Kidney epithelial cell (primary cell): ENCODE data around the gene ABCF3. TPM values are rescaled to one million over a fixed set of nuclear protein-coding genes. Genes with fewer than 3 reads are reported as not detected.
"Not testable (repeated sequence)": the region's sequence is repeated elsewhere in the genome, so short reads cannot be mapped to it uniquely, and the experiment has no call there.

ENCODE experiments used
- DNase-seq: peaks from one replicate; pipeline ENCODE4 v3.0.0-alpha.2; 2010; ENCODE audit warnings: low read depth
- H3K27me3 ChIP-seq: 2 replicates; pipeline ENCODE4 v1.6.0; 2011; ENCODE audit warnings: low read length; ENCODE audit not compliant: control insufficient read depth, insufficient read depth
- H3K36me3 ChIP-seq: 2 replicates; pipeline ENCODE4 v1.5.1; 2011; ENCODE audit warnings: low read length; ENCODE audit not compliant: control insufficient read depth, insufficient read depth
- H3K4me3 ChIP-seq: 2 replicates; pipeline ENCODE4 v1.5.1; 2011; ENCODE audit warnings: low read depth, mild to moderate bottlenecking, control low read depth, low read length
- total RNA-seq: library from RNA; depleted of rRNA; stranded (reverse); fragments of >200 nt; gene quantifications from 2 replicates; pipeline ENCODE4 v1.2.3, GENCODE V29; 2015
- TF ChIP-seq, protein P1 (sequence below): IDR thresholded peaks from 2 replicates; pipeline ENCODE4 v1.5.1; 2011; ENCODE audit warnings: mild to moderate bottlenecking, moderate library complexity, low read length, control low read depth, inconsistent platforms; ENCODE audit not compliant: insufficient read depth, poor library complexity, severe bottlenecking

Gene ABCF3
- total RNA-seq, 1 donor from 2014 or later = 55.7 TPM

DNA sequence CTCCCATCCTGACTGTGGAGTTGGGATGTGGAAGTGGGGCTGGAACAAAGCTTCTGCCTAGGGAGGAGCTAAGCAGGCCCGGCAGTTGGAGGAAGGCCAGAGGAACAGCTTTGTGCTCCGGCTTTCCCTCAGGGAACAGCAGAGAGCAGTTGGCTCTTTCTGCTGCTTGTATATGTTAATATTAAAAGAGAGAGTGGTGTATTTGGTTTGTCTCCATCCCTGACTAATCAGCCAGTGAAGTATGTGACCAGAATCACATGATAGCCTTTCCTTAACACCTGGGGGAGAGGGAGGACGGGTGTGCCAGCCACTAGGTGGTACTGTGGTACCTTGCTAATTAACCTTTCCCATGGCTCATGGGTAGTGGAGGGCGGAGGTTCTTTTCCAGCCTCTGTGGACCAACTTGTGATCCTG lies 40.9 kb upstream of the ABCF3 start:
- TF ChIP-seq, protein P1, sequence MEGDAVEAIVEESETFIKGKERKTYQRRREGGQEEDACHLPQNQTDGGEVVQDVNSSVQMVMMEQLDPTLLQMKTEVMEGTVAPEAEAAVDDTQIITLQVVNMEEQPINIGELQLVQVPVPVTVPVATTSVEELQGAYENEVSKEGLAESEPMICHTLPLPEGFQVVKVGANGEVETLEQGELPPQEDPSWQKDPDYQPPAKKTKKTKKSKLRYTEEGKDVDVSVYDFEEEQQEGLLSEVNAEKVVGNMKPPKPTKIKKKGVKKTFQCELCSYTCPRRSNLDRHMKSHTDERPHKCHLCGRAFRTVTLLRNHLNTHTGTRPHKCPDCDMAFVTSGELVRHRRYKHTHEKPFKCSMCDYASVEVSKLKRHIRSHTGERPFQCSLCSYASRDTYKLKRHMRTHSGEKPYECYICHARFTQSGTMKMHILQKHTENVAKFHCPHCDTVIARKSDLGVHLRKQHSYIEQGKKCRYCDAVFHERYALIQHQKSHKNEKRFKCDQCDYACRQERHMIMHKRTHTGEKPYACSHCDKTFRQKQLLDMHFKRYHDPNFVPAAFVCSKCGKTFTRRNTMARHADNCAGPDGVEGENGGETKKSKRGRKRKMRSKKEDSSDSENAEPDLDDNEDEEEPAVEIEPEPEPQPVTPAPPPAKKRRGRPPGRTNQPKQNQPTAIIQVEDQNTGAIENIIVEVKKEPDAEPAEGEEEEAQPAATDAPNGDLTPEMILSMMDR = peak; percentile 73
- no peak for DNase-seq
- Histone ChIP-seq H3K36me3 (peaks cover 5% of the 10 kb centered on the region), H3K27me3 (no peaks in the 10 kb centered on the region), H3K4me3 (no peak overlapping the region)

DNA sequence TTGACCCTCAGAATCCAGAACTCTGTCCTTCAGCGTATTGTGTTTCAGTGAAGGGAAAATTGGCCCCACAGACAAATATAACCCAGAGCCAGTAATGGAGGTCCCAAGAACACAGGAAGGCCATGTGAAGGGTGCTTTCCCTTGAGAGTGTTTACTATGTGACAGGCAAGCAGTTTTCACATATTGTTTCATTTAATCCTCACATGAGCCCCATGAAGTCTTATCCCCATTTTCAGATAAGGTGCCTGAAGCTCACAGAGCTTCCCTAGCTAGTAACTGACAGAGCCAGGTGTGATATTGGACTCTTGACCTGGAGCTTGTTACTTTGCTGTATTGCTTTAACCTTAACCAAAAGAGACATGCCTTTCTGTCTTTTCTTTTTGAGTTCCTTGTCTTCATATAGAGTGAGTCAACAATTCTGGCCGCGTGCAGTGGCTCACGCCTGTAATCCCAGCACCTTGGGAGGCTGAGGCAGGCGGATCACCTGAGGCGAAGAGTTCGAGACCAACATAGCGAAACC lies 40.2 kb upstream of the ABCF3 start:
- no peak for DNase-seq
- TF ChIP-seq, protein P1 = no peak
- Histone ChIP-seq H3K36me3 (peaks cover 5% of the 10 kb centered on the region), H3K27me3 (no peaks in the 10 kb centered on the region), H3K4me3 (no peak overlapping the region)

DNA sequence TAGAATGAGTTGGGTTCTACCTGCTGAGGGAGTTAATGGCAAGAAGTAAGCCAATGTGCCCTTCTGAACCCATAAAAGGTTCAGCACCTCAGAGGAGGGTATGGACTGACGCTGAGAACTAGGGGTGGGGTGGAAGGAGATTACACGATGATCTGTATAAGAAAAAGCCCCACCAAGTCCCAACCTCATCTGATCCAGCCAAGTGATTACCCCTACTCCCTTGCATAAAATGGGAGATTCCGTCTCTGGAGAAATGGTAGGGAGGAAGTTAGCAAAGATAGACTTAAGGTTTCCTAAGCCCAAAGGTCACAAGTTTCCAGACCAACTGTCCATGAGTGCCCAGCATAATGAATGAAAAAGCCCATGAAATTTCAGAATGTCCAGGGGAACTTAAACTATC lies 37.9 kb upstream of the ABCF3 start:
- TF ChIP-seq, protein P1 = no peak
- Histone ChIP-seq H3K27me3 (no peaks in the 10 kb centered on the region), H3K36me3 (peaks cover 1% of the 10 kb centered on the region)

DNA sequence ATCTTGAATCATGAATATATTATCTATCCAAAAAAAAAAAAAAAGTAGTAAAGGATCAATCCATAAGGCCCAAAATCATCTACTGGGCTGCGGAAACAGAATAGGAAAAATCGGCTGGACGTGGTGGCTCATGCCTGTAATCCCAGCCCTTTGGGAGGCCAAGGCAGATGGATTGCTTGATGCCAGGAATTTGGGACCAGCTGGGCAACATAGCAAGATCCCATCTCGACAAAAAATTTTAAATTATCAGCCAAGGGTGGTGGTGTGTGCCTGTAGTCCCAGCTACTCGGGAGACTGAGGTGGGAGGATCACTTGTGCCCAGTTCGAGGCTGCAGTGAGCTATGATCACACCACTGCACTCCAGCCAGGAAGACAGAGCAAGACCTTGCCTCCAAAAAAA lies 36.9 kb upstream of the ABCF3 start:
- TF ChIP-seq, protein P1 = no peak
- H3K27me3 ChIP-seq = no peaks in the 10 kb centered on the region
- no peaks in the 10 kb centered on the region for H3K36me3 ChIP-seq
- no peak overlapping the region for H3K4me3 ChIP-seq
- DNase-seq = no peak

More for the DNA sequence above, 37.9 kb upstream of the ABCF3 start:
- no peak overlapping the region for H3K4me3 ChIP-seq
- DNase-seq = no peak

DNA sequence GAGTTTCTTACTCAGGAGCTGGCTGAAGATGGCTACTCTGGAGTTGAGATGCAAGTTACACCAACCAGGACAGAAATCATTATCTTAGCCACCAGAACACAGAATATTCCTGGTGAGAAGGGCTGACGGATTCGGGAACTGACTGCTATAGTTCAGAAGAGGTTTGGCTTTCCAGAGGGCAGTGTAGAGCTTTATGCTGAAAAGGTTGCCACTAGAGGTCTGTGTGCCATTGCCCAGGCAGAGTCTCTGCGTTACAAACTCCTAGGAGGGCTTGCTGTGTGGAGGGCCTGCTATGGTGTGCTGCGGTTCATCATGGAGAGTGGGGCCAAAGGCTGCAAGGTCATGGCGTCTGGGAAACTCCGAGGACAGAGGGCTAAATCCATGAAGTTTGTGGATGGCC lies 36.2 kb upstream of the ABCF3 start:
- not testable (repeated sequence) for H3K27me3 ChIP-seq, DNase-seq, H3K36me3 ChIP-seq, H3K4me3 ChIP-seq
- TF ChIP-seq, protein P1 = peak; percentile 36
